ENCODE results near the gene ZNF281.

GRCh38 chr1:200362421-200362820 lies 47.4 kb downstream of the ZNF281 start:
- TF ChIP-seq CTCF (conservative IDR thresholded peaks at IDR 0.05; ENCODE audit: low read depth, low read length) (no peak), FOS (IDR thresholded peaks at IDR 0.05; ENCODE audit: low read depth, low read length) (no peak), POLR2A (IDR thresholded peaks at IDR 0.05; ENCODE audit: low read depth, low read length) (no peak)
